SHP77 (cell line): ENCODE measurements around the gene NONO.
"Not testable (repeated sequence)": the region's sequence is repeated elsewhere in the genome, so short reads cannot be mapped to it uniquely, and the experiment has no call there.

Experiments
- DNase-seq, 2 experiments: peaks; one replicate each; lab custom pipeline; 2025; lab: John Stamatoyannopoulos, UW

Gene NONO, protein sequence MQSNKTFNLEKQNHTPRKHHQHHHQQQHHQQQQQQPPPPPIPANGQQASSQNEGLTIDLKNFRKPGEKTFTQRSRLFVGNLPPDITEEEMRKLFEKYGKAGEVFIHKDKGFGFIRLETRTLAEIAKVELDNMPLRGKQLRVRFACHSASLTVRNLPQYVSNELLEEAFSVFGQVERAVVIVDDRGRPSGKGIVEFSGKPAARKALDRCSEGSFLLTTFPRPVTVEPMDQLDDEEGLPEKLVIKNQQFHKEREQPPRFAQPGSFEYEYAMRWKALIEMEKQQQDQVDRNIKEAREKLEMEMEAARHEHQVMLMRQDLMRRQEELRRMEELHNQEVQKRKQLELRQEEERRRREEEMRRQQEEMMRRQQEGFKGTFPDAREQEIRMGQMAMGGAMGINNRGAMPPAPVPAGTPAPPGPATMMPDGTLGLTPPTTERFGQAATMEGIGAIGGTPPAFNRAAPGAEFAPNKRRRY

DNA sequence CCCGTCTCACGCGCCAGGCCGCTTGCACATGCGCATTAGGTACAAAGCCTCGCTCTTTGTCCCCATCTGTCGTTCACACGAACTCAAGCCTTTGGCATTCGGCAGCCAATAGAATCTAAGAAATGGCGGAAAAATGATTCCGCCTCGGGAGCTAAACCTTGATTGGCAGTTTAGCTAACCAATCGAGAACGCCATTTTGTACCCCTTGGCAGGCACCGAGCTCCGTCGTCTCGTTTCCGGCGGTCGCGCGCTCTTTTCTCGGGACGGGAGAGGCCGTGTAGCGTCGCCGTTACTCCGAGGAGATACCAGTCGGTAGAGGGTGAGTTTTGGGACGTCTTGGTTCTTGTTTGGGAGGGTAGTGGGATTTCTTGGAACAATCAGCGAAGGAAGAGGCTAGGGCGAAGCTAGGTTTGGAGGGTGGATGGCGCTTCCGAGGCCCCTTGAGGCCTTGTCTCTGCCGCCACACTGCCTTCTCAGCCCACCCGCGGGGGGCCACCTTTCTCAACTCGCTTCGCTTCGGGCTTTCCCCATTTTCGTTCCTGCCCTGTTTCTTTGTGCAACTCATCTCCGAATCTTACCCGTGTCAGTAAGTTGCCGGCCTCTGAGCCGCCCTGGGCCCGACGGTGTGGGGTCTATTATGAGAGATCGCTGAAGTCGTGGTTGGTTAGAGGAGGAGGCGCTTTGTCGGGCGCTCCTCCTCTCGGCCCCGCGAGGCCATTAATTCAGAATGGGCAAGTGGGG, at the start of gene NONO:
Gene NONO (plus strand): TSS at position 233 of the 741 bp plus-strand sequence. CDS start 7,003 bp downstream, outside the sequence.
- DNase-seq: peak; percentile 94 to 96

DNA sequence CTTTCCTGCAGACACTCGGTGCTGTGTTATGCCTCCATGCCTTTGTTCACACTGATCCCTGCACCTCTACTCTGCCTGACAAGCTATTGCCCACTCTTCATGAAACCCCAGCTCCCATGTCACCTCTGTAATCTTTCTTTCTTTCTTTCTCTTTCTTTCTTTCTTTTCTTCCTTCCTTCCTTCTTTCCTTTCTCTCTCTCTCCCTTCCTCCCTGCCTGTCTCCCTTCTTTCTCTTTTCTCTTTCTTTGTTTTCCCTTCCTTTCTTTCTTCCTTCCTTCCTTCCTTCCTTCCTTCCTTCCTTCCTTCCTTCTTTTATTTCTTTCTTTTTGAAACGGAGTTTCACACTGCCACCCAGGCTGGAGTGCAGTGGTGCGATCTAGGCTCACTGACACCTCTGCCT, 48.0 kb upstream of the NONO start:
- no peak for DNase-seq

DNA sequence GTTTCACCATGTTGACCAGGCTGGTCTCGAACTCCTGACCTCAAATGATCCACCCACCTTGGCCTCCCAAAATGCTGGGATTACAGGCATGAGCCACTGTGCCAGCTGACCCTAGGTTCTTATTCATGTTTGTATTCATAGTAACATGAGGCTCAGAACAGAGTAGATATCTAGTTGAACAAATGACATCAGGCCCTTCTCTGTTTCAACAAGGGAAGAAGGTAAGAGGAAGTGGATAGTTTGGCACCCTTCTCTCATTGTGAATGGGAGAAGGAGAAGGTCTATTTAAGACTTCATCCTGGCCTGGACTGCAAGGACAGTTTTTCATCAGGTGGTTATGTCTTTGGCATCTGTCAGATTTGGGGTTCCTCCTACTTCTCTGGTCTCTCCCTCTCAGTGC, 46.6 kb upstream of the NONO start:
- no peak for DNase-seq

DNA sequence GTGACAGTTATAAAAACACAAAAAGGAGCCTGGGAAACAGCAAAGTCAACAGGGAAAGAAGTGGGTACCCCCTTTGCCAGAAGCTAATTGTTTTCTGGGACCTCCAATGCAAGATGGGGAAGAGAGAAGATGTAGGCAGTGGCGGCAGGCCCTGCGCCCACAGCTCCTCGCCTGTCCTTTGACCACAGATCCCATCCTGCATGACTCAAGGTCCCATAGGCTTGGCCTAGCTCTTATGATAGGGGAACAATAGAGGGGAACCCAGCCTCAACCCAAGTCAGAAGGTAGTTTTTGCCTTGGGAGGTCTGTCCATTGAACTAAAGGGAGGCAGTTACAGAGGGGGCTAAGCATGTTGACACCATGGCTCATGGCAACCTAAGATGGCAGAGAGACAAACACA, 43.7 kb upstream of the NONO start:
- no peak for DNase-seq

DNA sequence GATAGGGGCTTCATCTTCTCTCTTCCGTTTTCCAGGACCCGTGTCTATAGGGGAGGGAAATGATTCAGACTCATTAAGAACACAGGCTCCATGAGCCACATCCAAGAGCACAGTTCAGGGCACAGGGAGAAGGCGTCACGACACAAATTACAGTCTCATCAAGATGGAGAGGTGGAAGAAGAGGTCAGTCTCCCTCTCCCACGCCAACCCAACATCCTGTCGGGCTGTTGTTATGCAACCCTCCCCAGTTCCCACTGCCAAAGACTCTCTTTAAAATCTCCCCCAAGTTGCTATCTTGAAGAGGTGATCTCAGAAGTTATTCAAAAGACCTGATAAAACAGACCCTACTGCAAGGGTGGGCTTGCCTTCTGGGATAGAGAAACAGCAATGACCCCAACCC, 42.1 kb upstream of the NONO start:
- no peak for DNase-seq

DNA sequence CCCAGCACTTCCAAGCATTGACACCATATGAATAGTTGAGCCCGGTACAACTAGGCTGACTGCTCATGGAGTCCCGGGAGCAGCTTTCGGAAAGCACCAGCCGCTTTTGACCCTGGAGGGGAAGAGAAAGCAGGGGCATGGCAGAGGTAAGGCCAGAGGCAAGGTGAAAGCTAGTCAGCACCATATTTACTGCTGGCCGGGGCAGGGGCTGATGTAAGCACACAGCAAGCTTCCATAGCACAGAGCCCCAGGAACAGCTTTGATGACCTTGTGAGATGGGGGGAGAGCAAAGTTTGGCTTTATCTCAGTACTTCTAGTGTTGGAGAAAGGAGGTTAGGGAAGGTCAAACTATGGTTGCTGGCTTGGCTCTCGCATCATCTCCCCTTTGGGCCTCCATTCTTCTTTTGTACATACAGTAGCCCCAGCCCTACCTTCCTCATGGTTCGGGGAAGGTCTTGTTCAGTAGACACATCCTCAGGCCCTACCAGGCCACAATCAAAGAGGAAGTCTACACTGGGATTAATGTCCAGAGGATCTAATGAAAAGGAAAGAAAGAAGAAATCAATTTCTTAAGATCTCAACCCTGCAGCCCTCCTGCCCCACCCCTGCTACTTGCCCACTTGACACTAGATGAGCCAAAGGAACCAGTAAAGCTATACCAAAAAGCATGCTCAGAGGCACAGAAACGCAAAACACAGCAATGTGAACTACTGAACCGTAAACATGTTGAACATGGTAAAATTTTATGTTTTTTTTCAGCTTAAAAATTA, 38.9 kb upstream of the NONO start:
- no peak for DNase-seq

DNA sequence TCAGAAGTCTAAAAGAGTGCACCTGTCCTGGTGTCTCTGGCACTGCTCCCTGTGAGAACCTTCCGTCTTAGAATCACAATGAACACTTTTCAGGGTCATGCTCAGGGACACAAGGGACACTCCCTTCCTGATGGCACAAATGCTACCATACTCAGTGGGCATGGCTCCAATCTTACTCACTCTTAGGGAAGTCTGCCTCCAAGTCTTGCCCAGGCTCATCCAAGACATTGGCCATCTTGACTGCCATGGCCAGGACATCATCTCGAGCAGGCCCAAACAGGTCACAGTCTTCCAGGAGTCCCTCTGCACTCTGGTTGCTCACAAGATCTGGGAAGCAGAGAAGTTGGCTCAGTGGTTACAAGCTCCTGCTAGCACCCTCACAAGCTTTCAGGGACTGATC, 38.3 kb upstream of the NONO start:
- DNase-seq: no peak

DNA sequence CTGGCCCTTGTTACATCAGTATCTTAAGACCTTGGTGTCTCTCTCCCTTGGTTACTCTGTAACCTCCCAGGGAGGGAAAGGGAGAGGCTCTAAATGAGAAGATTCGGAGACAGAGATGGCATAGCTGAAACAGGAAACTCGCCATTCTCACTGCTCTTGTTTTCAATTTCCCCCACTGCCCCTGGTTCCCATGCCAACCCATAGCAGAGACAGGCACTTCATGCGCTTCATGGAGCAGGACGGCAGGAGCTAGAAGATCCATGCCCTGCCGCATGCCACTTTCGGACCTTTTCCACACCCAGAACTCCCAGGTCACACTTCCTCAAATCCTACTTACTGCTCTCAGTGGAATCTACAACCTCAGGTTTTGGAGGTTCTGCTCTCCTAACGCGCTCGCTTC, 32.6 kb upstream of the NONO start:
- DNase-seq: no peak

DNA sequence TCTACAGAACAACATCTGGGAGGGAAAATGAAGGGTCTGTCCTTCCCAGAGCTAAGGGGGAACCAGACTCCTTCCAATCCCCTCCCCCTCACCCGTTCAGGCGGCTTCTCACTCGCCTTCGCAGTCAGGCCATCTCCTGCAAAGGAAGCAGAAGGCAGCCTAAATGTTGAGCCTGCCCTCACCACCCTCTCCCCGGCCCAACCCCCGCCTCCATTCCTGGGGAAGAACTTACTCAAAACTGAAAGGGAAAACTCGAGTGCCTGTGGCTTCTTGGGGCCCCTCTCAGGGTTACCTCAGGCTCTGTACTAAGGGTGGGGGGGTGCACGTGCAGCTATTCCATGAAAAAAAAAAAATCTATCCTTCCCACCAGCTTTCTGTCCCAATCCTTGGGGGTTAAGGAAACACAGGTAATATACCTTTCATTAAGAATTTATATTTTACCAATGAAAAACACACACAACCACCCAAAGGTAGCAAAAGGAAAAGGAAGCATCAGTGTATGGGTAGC, 31.9 kb upstream of the NONO start:
- no peak for DNase-seq

DNA sequence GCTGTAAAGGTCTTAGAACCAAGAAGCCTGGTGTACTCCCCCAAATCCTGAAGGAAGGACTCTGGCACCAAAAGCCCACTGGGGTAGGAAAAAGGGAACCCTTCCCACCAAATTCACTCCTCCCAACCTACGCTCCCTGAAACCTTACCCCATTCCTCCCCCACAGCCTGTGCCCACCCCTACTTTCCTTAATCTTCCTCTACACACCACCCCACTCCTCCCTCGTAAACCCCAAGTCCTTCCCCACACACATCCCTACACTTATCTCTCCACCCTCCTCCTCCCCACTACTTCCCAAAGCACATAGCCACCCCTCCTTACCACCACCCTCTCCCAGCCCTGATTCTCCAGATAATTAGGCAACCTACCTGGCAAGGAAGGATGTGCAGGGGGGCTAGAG, 31.2 kb upstream of the NONO start:
- DNase-seq: no peak

DNA sequence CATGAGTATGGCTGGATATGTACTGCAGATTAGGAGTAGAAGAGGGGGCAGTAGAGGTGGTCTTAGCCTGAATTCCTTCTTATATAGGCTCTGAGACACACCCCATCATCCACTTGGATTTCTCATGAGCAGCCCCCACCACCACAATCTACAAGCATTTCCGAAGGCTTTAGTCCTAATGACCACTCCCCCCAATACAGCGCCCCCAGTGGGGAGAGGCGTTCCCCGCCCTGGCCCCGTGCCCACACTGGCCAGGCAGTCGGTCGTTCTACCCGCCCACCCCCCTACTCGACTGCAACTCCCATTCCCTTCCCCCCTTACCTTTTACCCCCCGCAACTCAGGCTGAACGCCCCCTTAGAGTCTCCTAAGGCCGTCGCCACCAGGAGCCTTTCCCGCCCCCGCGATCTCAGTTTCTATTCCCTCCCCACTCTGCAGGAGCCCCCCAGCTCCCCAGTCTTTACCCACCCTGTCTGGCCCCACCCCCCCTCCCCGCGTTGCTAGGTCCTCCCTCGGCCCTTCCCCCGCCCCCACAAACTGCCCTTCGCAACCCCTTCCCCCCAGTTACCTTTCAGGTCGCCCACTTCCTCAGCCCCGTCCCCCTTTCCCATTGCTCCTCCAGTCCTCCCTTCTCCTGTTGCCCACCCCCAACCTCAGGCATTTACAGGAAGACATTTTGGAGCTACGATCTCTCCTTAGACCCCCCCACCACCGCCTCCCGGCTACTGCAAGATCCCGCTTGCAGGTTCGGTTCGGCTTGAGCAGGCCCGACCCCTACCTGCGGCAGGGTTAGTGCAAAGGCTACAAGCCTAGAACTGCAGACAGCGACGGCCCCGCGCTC, 30.0 kb upstream of the NONO start:
- peak in 1 of 2 experiments; percentile 1 for DNase-seq

DNA sequence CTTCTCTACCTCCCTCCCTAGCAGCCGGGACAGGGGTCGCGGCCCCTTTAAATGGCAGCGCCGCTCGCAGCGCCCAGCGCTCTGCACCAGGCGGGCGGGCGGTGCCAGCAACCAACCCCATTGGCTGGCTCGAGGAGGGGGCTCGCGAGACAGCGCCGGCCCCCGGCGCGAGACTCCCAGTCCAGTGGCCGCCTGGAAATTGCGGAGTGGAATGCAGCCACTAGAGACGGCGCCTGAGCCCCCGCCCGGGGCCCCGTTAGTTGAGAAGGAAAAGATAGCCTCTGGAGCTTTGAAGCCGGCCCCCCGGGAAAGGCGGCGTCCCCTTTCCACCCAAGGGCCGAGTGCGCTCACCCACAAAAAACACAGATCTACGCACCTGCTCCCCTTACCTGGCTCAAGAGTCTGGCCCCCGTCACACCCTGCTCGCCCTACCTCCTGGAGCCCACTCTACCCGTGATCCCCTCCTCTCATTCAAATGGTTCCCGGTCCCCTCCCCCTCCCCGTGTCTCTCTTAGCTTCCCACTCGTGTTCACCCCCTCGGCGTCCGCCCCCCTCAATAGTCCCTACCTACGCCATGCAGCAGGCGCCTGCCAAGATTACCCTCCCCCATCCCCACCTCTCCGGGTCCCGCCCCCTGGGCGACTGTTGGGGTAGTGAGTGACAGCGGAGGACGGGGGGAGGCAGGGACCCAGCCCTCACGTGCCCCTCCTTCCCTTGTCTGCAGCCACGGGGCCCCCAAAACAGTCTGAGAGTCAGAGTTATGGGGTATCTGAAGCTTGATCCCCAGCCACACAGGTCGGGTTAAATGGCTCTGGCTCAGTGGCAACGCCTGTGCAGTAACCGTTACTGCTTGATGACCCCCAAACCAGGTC, 29.1 kb upstream of the NONO start, which contains the start of gene ZMYM3:
Gene ZMYM3 (minus strand): TSS at position 49 of the 872 bp plus-strand sequence. CDS start 885 bp downstream, outside the sequence.
- peak; percentile 73 to 83 for DNase-seq

DNA sequence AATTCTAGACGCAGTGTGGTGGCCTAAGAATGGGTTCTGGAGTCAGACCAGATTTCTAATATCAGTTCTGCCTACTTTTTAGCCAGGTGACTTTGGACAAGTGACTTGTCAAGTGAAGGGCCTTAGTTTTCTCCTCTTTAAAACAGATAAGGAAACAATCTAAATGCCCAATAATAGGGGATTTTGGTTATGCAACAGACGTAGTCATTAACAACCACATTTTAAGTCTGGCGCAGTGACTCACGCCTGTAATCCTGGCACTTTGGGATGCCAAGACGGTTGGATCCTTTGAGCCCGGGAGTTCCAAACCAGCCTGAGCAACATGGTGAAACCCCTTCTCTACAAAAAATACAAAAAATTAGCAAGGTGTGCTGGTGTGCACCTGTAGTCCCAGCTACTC, 27.4 kb upstream of the NONO start:
- no peak for DNase-seq

DNA sequence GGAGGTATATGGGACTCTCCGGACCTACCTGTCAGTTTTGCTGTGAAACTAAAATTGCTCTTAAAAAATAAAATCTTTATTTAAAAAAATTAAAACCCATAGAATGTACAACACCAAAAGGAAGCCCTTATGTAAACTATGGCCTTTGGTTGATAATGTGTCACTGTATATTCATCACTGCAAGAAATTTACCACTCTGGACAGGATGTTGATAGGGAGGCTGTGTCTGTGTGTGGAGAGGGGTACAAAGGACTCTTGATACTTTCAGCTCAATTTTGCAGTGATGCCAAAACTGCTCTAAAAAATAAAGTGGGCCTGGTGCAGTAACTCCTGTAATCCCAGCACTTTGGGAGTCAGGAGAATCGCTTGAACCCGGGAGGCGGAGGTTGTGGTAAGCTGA, 26.6 kb upstream of the NONO start:
- no peak for DNase-seq

DNA sequence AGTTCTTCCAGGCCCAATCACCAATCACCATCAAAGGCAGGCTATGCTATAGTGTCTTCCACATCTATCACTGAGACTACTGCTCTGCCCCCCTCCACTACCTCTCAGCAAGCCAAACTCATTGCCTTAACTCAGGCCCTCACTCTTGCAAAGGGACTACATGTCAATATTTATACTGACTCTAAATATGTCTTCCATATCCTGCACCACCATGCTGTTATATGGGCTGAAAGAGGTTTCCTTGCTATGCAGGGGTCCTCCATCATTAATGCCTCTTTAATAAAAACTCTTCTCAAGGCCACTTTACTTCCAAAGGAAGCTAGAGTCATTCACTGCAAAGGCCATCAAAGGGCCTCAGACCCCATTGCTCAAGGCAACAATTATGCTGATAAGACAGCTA, 14.8 kb upstream of the NONO start:
- not testable (repeated sequence) for DNase-seq

DNA sequence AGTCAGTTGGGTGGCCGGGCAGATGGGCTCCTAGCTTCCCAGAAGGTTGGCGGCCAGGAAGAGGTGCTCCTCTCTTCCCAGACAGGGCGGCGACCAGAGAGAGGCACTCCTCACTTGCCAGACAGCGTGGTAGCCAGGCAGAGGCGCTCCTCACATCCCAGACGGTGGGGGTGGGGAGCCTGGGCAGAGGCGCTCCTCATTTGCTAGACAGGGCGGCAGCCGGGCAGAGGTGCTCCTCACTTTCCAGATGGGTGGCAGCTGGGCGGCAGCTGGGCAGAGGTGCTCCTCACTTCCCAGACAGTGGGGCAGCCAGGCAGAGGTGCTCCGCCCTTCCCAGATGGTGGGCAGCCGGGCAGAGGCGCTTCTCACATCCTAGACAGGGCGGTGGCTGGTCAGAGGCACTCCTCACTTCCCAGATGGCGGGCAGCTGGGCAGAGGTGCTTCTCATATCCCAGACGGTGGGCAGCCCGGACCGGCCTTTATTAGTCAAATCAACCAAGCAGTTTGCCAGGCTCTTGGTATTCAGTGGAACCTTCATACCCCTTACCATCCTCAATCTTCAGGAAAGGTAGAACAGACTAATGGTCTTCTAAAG, 13.5 kb upstream of the NONO start:
- DNase-seq: no peak

DNA sequence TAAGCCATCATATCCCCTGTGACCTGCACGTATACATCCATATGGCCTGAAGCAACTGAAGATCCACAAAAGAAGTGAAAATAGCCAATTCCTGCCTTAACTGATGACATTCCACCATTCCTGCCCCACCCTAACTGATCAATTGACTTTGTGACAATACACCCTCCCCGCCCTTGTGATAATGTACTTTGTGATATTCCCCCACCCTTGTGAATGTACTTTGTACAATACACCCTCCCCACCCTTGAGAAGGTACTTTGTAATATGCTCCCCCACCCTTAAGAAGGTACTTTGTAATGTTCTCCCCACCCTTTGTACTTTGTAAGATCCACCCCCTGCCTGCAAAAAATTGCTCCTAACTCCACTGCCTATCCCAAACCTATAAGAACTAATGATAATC, 11.1 kb upstream of the NONO start:
- DNase-seq: not testable (repeated sequence)

DNA sequence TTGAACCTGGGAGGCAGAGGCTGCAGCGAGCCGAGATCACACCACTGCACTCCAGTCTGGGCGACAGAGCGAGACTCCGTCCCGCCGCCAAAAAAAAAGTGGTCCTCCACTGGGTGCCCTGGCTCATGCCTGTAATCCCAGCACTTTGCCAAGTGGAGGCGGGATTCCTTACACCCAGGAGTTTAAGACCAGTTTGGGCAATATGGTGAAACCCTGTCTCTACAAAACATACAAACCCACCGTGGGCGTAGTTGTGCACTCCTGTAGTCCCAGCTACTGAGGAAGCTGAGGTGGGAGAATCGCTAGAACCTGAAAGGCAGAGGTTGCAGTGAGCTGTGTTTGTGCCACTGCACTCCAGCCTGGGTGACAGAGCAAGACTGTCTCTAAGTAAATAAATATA, 2.1 kb upstream of the NONO start:
- DNase-seq: not testable (repeated sequence)

DNA sequence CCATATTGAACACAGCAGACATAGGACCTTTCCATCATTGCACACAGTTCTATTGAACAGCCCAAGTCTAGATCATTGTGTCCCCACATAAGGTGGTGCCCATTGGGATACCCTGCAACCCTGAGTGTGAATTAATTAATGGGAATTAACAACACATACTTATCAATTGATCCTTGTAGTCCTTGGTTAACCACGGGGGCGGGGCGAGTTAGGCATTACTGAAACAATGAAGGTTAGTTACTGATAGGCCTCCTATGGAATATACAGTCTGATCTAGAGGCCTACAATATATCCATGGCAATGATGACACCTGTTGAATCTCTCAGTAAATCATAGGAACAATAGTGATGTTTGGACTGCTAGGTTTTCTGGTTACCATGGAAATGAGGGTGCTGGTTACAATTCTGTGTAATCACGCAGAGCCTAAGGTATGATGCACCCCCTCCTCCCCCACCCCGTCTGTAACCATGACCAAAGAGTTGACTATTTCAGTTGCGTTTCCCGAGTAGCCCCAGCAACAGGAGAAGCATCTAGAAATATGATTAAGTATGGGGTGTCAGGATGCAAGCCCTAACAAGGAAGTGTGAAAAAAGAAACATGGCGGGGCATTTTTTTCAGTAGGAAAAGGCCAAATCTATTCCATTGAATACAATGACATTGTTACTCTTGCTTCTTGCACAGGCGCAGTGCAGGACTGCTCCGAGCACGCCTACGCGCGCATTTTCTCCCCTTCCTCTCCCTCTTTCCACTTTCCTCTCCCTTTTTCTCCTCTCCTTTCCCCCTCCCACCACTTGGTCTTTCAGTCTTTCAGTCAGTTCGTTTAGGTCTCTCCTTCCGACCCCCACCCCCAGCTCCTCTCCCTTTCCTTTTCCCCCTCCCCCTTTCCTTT, 677 bp upstream of the NONO start:
- DNase-seq: peak; percentile 1 to 31
